ENCODE results near the gene FBXW8.

DNA sequence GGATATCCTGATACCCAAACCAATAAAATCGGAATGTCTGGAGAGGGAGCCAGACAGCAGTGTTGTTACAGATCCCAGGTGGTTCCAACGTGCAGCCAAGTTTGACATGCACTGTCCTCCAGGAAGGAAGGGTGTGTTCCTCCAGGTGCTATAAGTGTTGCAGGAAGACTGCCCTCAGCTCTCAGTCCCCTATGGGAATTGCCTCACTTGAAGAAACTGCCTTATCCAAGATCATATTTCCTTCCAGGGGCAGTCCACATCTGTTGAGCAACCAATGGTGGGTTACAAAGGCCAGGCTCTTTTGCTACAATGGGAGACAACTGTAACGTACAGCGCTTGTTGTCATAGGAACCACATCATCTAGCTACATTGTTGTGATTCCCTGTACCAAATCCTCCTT, 13.3 kb upstream of the FBXW8 start:
- no peak for TF ChIP-seq CTCF (conservative IDR thresholded peaks at IDR 0.05)
- no peak for TF ChIP-seq EZH2 (IDR thresholded peaks at IDR 0.05; ENCODE audit: low read depth)

Measured in PC-9 (cell line).